ENCODE results near the gene YJU2. TPM values are rescaled to one million over a fixed set of nuclear protein-coding genes. Genes with fewer than 3 reads are reported as not detected.
"Not testable (repeated sequence)": the region's sequence is repeated elsewhere in the genome, so short reads cannot be mapped to it uniquely, and the experiment has no call there.

The YJU2 gene
- total and polyA plus RNA-seq, 9 donors, result 14.2 to 16.0 (median 15.1) TPM

GRCh38 chr19:4266253-4267000 is 19.5 kb downstream of the YJU2 start:
- WGBS (ENCODE audit: insufficient coverage), result 91% methylated on average over 13 of the region's 18 CpGs

GRCh38 chr19:4267101-4267900 is 20.4 kb downstream of the YJU2 start:
- peaks cover 4% of the 10 kb centered on the region for H3K4me1 ChIP-seq (ENCODE audit: control insufficient read depth, insufficient read depth, low read length)
- H3K27ac ChIP-seq (ENCODE audit: low read length), result no peak overlapping the region
- WGBS (ENCODE audit: insufficient coverage), result 74% methylated on average over 4 of the region's 21 CpGs
- H3K27me3 ChIP-seq (ENCODE audit: control insufficient read depth, insufficient read depth, low read length), result no peaks in the 10 kb centered on the region
- H3K36me3 ChIP-seq (ENCODE audit: control insufficient read depth, insufficient read depth, low read length), result peaks cover 57% of the 10 kb centered on the region
- no peaks in the 10 kb centered on the region for H3K9me3 ChIP-seq (replicated peaks; ENCODE audit: control insufficient read depth, low read depth, low read length)
- DNase-seq, result peak; percentile 44
- no peak overlapping the region for H3K4me3 ChIP-seq (ENCODE audit: low read length)

More at GRCh38 chr19:4266253-4267000, 19.5 kb downstream of the YJU2 start:
- no peak overlapping the region for H3K27ac ChIP-seq (ENCODE audit: low read length)
- H3K9me3 ChIP-seq (replicated peaks; ENCODE audit: control insufficient read depth, low read depth, low read length), result no peaks in the 10 kb centered on the region
- H3K27me3 ChIP-seq (ENCODE audit: control insufficient read depth, insufficient read depth, low read length), result no peaks in the 10 kb centered on the region
- no peak for DNase-seq
- H3K4me1 ChIP-seq (ENCODE audit: control insufficient read depth, insufficient read depth, low read length), result peaks cover 4% of the 10 kb centered on the region
- peaks cover 61% of the 10 kb centered on the region for H3K36me3 ChIP-seq (ENCODE audit: control insufficient read depth, insufficient read depth, low read length)
- no peak overlapping the region for H3K4me3 ChIP-seq (ENCODE audit: low read length)

GRCh38 chr19:4267901-4268815 is 21.3 kb downstream of the YJU2 start:
- no peaks in the 10 kb centered on the region for H3K27me3 ChIP-seq (ENCODE audit: control insufficient read depth, insufficient read depth, low read length)
- H3K4me1 ChIP-seq (ENCODE audit: control insufficient read depth, insufficient read depth, low read length), result peaks cover 4% of the 10 kb centered on the region
- H3K36me3 ChIP-seq (ENCODE audit: control insufficient read depth, insufficient read depth, low read length), result peaks cover 54% of the 10 kb centered on the region
- DNase-seq, result no peak
- WGBS (ENCODE audit: insufficient coverage), result 90% methylated on average over 28 of the region's 30 CpGs
- H3K4me3 ChIP-seq (ENCODE audit: low read length), result no peak overlapping the region
- H3K9me3 ChIP-seq (replicated peaks; ENCODE audit: control insufficient read depth, low read depth, low read length), result no peaks in the 10 kb centered on the region
- no peak overlapping the region for H3K27ac ChIP-seq (ENCODE audit: low read length)

- 69% methylated on average over 3 of the region's 13 CpGs for WGBS (ENCODE audit: insufficient coverage)
- H3K27me3 ChIP-seq (ENCODE audit: control insufficient read depth, insufficient read depth, low read length), result no peaks in the 10 kb centered on the region
Observed at GRCh38 chr19:4268816-4269430, 22.0 kb downstream of the YJU2 start.

GRCh38 chr19:4272894-4273293 is 26.0 kb downstream of the YJU2 start:
- Histone ChIP-seq H3K27ac (ENCODE audit: low read length) (no peak overlapping the region), H3K4me1 (ENCODE audit: control insufficient read depth, insufficient read depth, low read length) (peaks cover 12% of the 10 kb centered on the region), H3K36me3 (ENCODE audit: control insufficient read depth, insufficient read depth, low read length) (peaks cover 27% of the 10 kb centered on the region), H3K4me3 (ENCODE audit: low read length) (no peak overlapping the region), H3K27me3 (ENCODE audit: control insufficient read depth, insufficient read depth, low read length) (peaks cover 3% of the 10 kb centered on the region), H3K9me3 (replicated peaks; ENCODE audit: control insufficient read depth, low read depth, low read length) (no peaks in the 10 kb centered on the region)
- WGBS (ENCODE audit: insufficient coverage), result 56% methylated on average over 4 of the region's 10 CpGs
- DNase-seq, result no peak

More at GRCh38 chr19:4268816-4269430, 22.0 kb downstream of the YJU2 start:
- H3K9me3 ChIP-seq (replicated peaks; ENCODE audit: control insufficient read depth, low read depth, low read length), result no peaks in the 10 kb centered on the region
- no peak overlapping the region for H3K27ac ChIP-seq (ENCODE audit: low read length)
- H3K4me1 ChIP-seq (ENCODE audit: control insufficient read depth, insufficient read depth, low read length), result peaks cover 4% of the 10 kb centered on the region
- no peak overlapping the region for H3K4me3 ChIP-seq (ENCODE audit: low read length)
- no peak for DNase-seq
- H3K36me3 ChIP-seq (ENCODE audit: control insufficient read depth, insufficient read depth, low read length), result peaks cover 51% of the 10 kb centered on the region

- 87% methylated on average over 5 of the region's 6 CpGs for WGBS (ENCODE audit: insufficient coverage)
- H3K27ac ChIP-seq (ENCODE audit: low read length); H3K9me3 ChIP-seq (replicated peaks; ENCODE audit: control insufficient read depth, low read depth, low read length); DNase-seq; H3K4me3 ChIP-seq (ENCODE audit: low read length): not testable (repeated sequence)
- Histone ChIP-seq H3K4me1 (ENCODE audit: control insufficient read depth, insufficient read depth, low read length) (peaks cover 19% of the 10 kb centered on the region), H3K36me3 (ENCODE audit: control insufficient read depth, insufficient read depth, low read length) (peaks cover 13% of the 10 kb centered on the region), H3K27me3 (ENCODE audit: control insufficient read depth, insufficient read depth, low read length) (peaks cover 12% of the 10 kb centered on the region)
Observed at GRCh38 chr19:4274321-4274686, 27.4 kb downstream of the YJU2 start.

DNA sequence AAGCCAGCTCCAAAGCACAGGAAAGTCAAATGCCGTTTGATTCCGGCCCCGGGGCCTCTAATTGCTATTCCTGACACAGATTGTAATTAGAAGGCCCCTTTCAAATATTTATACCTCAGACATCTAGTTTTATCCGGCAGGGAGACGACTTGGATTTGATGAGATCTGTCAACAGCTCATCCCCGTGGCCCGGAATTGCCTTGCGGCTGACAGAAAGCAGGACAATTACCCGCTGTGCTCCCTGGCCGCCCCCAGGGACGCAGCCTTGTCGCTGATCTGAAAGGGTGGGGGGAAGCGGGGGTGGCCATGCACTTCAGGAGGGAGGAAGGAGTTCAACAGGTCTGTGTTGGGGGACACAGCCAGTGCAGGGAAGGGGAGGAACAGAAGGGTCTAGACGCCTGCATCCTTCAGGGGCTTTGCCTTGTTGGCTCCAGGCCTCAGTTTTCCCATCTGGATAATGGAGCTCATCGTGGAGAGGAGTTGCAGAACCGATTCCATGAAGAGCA is 30.4 kb downstream of the YJU2 start:
- H3K27ac ChIP-seq (ENCODE audit: low read length), result peak overlapping the region; percentile 93
- no peak overlapping the region for H3K4me3 ChIP-seq (ENCODE audit: low read length)
- peaks cover 29% of the 10 kb centered on the region for H3K27me3 ChIP-seq (ENCODE audit: control insufficient read depth, insufficient read depth, low read length)
- H3K36me3 ChIP-seq (ENCODE audit: control insufficient read depth, insufficient read depth, low read length), result peaks cover 6% of the 10 kb centered on the region
- DNase-seq, result no peak
- H3K4me1 ChIP-seq (ENCODE audit: control insufficient read depth, insufficient read depth, low read length), result peaks cover 27% of the 10 kb centered on the region
- 17% methylated on average over 11 of the region's 16 CpGs for WGBS (ENCODE audit: insufficient coverage)
- H3K9me3 ChIP-seq (replicated peaks; ENCODE audit: control insufficient read depth, low read depth, low read length), result no peaks in the 10 kb centered on the region

GRCh38 chr19:4278010-4278409 is 31.1 kb downstream of the YJU2 start:
- Histone ChIP-seq H3K36me3 (ENCODE audit: control insufficient read depth, insufficient read depth, low read length) (peaks cover 4% of the 10 kb centered on the region), H3K27me3 (ENCODE audit: control insufficient read depth, insufficient read depth, low read length) (peaks cover 31% of the 10 kb centered on the region), H3K27ac (ENCODE audit: low read length) (peak overlapping the region; percentile 93), H3K4me1 (ENCODE audit: control insufficient read depth, insufficient read depth, low read length) (peaks cover 27% of the 10 kb centered on the region), H3K9me3 (replicated peaks; ENCODE audit: control insufficient read depth, low read depth, low read length) (no peaks in the 10 kb centered on the region), H3K4me3 (ENCODE audit: low read length) (peak overlapping the region; percentile 23)
- 13% methylated on average over 4 of the region's 4 CpGs for WGBS (ENCODE audit: insufficient coverage)
- peak; percentile 23 for DNase-seq

GRCh38 chr19:4278419-4279266 is 31.8 kb downstream of the YJU2 start, which contains the start of gene SHD:
TSS of gene SHD (plus strand) at chr19:4279266. CDS start at chr19:4280064, 798 bp downstream.
- H3K27me3 ChIP-seq (ENCODE audit: control insufficient read depth, insufficient read depth, low read length), result peaks cover 32% of the 10 kb centered on the region
- H3K27ac ChIP-seq (ENCODE audit: low read length), result peak within 1 kb of the TSS; percentile 93
- H3K4me3 ChIP-seq (ENCODE audit: low read length), result peak within 1 kb of the TSS; percentile 64
- DNase-seq, result peak; percentile 86
- peaks cover 7% of the 10 kb centered on the region for H3K36me3 ChIP-seq (ENCODE audit: control insufficient read depth, insufficient read depth, low read length)
- 1% methylated on average over 13 of the region's 44 CpGs for WGBS (ENCODE audit: insufficient coverage)
- peaks cover 27% of the 10 kb centered on the region for H3K4me1 ChIP-seq (ENCODE audit: control insufficient read depth, insufficient read depth, low read length)
- no peaks in the 10 kb centered on the region for H3K9me3 ChIP-seq (replicated peaks; ENCODE audit: control insufficient read depth, low read depth, low read length)

Measured in muscle of leg (tissue), 11 donors.